ES-I3 (cell line): ENCODE measurements around the gene DCAF6.

Experiments used
- H3K36me3 ChIP-seq: 2 replicates; pipeline ENCODE4 v1.6.1; 2013; ENCODE audit warnings: mild to moderate bottlenecking, low read length, control low read depth, moderate library complexity; ENCODE audit not compliant: insufficient read depth
- H3K4me1 ChIP-seq: 2 replicates; pipeline ENCODE4 v1.6.1; 2013; ENCODE audit warnings: mild to moderate bottlenecking, control low read depth, low read length; ENCODE audit not compliant: insufficient read depth
- H3K9ac ChIP-seq: 2 replicates; pipeline ENCODE4 v1.6.1; 2013; ENCODE audit warnings: low read depth, mild to moderate bottlenecking, low read length, moderate library complexity
- H3K9me3 ChIP-seq: 2 replicates; pipeline ENCODE4 v1.6.1; 2013; ENCODE audit warnings: mild to moderate bottlenecking, low read length, moderate library complexity; ENCODE audit not compliant: control insufficient read depth, insufficient read depth

The DCAF6 gene

DNA sequence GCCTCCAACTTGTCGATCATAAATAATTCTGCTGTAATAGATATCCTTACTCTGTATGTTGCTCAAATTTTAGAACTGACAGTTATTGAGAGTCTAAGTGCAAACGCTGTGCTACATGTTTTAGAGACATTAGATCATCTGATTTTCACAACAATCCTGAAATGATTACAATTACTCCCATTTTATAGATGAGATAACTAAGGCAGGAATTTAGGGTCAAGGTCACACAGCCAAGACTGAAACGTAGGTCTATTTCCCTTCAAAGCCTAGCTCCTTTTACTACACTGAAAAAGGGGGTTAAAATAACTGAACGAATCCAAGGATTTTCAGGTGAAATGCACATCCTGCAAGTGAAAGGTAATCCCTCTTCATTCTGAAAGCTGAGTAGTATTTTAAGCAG is 2.7 kb upstream of the DCAF6 start:
- Histone ChIP-seq H3K9ac (no peak overlapping the region), H3K9me3 (no peaks in the 10 kb centered on the region), H3K4me1 (no peaks in the 10 kb centered on the region; the same call in 1 of the 2 replicates), H3K36me3 (no peaks in the 10 kb centered on the region)

DNA sequence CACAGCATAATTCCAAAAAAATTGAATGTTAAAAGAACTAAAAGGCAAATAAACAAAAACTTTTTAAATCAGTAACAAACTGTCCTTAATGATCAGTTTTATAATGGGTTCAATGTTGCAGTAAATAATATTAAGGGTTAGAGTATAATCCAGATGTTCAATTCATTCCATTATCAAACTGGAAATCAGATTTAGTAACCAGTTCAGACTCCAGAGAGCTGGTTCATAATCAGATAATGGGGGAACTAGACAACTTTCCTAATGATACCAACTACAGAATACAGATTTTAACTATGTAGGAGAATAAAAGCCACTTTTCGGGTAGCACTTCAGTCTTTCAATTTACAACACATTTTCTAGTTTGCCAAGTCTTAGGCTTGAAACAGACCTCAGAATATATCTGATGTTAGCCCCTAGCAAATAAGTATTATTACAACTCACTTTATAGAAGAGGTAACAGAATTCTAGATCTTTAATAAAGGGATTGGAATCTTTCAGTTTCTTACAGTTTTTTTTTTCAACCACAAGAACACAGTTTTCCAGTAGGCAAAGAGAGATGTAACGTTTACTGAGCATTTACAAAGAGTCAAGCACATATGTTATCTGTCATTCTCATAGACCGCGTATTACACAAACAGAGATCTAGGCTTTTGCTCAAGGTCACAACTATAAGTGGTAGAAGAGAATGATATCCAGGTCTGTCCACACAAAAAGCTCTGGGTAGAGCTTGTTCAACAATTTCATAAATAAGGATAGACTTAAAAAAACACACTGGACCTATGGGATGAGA is 1.9 kb upstream of the DCAF6 start:
- no peaks in the 10 kb centered on the region for H3K36me3 ChIP-seq
- no peaks in the 10 kb centered on the region for H3K9me3 ChIP-seq
- peak overlapping the region; percentile 96; the same call in 1 of the 2 replicates for H3K9ac ChIP-seq
- H3K4me1 ChIP-seq: no peaks in the 10 kb centered on the region; the same call in 1 of the 2 replicates

DNA sequence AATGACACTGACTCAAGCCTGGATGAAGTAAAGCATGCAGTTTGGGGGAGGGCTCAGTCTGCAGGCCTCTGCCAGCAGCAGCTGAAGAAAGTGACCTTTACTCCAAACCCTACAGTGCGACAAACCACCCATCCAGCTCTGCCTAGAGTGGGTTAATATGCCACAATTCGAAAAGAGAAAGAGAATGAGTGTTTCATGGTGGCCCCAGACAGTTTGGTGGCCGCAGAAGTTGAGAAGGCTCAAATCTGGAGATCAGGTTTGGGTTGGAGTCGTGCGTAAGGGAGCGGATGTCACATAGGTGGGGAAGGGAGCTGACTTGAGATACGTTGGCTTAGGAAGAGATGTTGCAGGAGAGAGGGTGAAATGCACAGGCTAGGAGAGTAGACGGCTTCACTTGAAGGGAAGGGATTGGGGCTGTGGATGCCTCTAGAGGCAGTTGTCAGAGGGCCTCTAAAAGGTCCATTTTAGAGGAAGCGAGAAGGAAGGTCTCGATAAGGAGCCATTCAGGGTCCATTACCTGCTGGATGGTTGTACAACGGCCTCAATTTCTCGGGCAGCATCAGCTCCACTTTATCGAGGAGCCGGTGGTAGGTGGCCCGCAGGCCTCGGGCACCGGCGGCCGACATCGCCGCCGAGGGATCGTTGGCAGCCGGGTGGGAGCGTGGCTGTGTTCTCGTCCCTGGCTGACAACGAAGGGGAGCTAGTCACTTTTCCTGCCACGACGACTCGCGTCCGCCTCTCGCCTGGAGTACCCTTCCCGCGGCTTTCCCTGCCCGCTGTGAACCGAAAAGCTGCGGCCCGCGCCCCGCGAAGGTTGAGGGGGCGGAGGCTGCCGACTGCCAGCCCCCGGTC is 1.0 kb upstream of the DCAF6 start:
- peak overlapping the region; percentile 96 for H3K9ac ChIP-seq
- H3K9me3 ChIP-seq: no peaks in the 10 kb centered on the region
- no peaks in the 10 kb centered on the region; the same call in 1 of the 2 replicates for H3K4me1 ChIP-seq
- no peaks in the 10 kb centered on the region for H3K36me3 ChIP-seq

DNA sequence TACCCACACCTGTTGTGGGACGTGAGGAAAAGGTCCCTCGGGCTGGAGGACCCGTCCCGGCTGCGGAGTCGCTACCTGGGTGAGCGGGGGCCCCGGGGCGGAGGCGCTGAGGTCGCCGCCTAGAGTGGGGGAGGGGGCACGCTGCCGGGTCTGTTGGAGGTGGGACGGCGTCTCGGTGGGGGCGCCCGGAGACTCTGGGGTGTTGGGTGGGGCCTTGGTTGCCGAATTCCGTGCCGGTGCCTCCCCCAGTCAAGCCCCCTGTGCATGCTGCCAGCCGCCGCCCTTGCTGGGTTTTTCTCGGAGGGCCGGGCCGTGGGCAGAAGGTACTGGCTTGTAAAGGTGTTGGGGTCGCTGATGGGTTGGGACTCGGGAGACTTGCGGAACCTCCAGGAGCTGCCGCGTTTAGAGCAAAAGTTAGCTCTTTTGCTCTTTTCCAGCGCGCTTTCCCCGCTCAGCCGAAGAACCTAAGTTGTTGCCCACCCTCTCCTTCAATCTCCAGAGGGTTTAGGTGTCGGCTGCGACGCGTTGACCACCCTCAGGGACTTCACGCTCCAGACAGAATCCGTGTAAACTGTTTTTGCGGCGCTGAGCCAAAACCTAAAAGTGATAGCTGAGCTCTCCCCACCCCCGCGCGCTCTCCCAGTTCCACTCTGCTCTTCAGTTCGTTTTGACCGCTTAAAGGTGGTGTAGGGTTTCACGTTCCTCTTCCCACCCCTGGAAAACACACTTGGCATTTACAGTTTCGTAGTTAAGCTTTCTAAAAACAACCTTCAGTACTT is 636 bp downstream of the DCAF6 start, which contains the start of gene MPC2:
TSS of gene MPC2 (minus strand) at position 143 of the 779 bp plus-strand sequence. CDS start 1,231 bp downstream, outside the sequence.
- H3K9me3 ChIP-seq: no peaks in the 10 kb centered on the region
- H3K36me3 ChIP-seq: no peaks in the 10 kb centered on the region
- peak within 1 kb of the TSS; percentile 96 for H3K9ac ChIP-seq

DNA sequence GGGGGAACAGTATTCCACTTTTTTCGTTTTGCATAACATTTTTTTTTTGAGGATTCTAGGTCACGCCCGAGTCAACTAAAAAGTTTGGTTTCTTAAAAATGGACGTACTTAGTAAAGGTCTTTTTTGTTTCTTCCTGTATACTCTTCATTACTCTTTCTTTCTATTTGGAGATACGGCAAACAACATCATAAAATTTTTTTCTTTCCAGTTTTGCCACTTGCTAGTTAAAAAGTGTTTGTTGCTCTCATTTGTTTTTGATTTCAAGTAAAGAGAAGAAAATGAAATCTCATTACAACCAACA is 1.2 kb downstream of the DCAF6 start:
- Histone ChIP-seq H3K9me3 (no peaks in the 10 kb centered on the region), H3K36me3 (no peaks in the 10 kb centered on the region), H3K9ac (peak overlapping the region; percentile 96), H3K4me1 (no peaks in the 10 kb centered on the region; the same call in 1 of the 2 replicates)

More for the DNA sequence above, 636 bp downstream of the DCAF6 start, which contains the start of gene MPC2:
- no peaks in the 10 kb centered on the region; the same call in 1 of the 2 replicates for H3K4me1 ChIP-seq

DNA sequence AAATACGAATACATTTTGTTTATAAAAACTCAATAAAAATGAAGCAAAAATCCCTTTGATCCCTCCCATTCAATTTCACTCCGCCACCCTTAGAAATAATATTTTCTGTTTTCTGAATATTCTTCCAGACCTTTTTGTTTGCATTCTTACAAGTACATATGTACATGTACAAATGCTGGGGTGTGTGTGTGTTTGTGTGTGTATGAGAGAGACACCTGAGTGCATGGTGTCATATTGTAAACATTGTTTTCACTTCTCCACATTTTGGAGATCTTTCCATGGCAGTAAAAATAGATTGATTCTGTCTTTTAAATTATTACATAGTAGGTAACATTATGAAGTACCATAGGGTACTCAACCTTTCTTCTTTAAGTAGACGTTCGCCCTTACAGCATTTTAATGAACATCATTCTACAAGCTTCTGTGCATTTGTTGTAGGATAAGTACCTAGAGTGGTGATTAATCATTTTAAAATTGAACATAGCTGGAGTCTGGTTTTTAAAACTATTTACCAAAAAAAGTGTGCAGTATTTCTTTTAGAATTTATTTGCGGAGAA is 1.7 kb downstream of the DCAF6 start:
- Histone ChIP-seq H3K4me1 (no peaks in the 10 kb centered on the region; the same call in 1 of the 2 replicates), H3K9ac (peak overlapping the region; percentile 96), H3K9me3 (no peaks in the 10 kb centered on the region), H3K36me3 (no peaks in the 10 kb centered on the region)

DNA sequence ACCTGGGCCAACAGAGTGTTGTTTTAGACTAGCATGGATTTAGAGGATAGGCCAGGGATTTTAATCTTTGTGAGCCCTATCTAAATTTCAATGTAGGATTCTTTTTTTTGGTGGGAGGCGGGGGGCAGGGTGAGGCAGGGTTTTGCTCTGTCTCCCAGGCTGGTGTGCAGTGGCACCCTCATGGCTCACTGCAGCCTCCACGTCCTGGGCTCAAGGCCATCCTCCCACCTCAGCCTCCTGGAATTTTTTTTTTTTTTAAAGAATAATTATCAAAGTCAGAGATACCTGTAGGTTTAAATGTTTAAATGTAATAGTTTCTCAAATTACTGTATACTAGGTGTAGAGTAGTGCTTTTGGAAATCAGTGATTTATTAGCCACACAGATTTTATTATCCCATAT is 3.8 kb downstream of the DCAF6 start:
- Histone ChIP-seq H3K9ac (no peak overlapping the region), H3K9me3 (no peaks in the 10 kb centered on the region), H3K36me3 (no peaks in the 10 kb centered on the region), H3K4me1 (no peaks in the 10 kb centered on the region; the same call in 1 of the 2 replicates)

DNA sequence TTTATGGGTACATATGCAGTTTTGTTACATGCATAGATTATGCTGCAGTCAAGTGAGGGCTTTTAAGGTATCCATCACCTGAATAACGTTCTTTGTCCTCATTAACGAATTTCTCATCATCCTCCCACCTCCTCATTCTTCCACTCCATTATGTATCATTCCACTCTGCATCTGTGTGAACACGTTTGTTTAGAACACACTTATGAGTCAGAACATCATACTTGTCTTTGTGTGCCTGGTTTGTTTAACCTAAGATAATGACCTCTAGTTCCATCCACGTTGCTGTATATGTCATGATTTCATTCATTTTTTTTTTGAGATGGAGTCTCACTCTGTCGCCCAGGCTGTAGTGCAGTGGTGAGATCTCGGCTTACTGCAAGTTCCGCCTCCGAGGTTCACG is 7.1 kb downstream of the DCAF6 start:
- H3K36me3 ChIP-seq: no peaks in the 10 kb centered on the region
- H3K9me3 ChIP-seq: no peaks in the 10 kb centered on the region
- H3K4me1 ChIP-seq: no peaks in the 10 kb centered on the region; the same call in 1 of the 2 replicates
- H3K9ac ChIP-seq: no peak overlapping the region

DNA sequence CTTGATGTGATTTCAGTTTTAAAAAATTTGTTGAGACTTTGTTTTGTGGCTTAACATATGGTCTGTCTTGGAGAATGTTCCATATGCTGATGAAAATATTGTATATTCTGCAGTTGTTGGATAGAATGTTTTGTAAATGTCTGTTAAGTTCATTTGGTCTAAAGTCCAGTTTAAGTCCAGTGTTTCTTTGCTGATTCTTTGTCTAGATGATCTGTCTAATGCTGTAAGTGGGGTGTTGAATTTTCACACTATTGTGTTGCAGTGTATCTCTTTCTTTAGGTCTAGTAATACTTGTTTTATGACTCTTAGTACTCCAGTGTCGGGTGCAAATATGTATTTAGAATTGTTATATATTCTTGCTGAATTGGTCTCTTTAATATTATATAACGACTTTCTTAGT is 11.2 kb downstream of the DCAF6 start:
- no peaks in the 10 kb centered on the region for H3K9me3 ChIP-seq
- no peaks in the 10 kb centered on the region; the same call in 1 of the 2 replicates for H3K4me1 ChIP-seq
- no peak overlapping the region for H3K9ac ChIP-seq
- H3K36me3 ChIP-seq: no peaks in the 10 kb centered on the region

DNA sequence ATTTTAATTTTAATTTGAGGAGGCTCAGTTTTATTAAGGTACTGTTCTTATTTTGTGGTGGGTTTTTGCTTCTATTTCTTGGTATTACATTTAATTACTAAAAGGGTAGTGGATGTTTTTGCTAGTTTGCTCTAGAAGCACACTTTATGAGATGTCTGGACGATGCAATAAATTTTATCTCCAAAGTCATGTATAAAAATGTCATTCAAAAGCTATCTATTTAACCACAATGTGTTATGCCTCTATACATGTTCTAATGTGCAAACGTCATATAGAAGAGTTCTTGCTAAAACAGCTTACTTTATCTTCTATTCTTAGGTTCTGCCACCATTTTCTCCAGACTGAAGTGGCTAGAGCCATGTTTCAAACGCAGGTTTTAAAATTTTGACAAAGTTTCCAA is 13.3 kb downstream of the DCAF6 start:
- H3K9me3 ChIP-seq: no peaks in the 10 kb centered on the region
- H3K4me1 ChIP-seq: no peaks in the 10 kb centered on the region; the same call in 1 of the 2 replicates
- H3K9ac ChIP-seq: no peak overlapping the region
- H3K36me3 ChIP-seq: no peaks in the 10 kb centered on the region

DNA sequence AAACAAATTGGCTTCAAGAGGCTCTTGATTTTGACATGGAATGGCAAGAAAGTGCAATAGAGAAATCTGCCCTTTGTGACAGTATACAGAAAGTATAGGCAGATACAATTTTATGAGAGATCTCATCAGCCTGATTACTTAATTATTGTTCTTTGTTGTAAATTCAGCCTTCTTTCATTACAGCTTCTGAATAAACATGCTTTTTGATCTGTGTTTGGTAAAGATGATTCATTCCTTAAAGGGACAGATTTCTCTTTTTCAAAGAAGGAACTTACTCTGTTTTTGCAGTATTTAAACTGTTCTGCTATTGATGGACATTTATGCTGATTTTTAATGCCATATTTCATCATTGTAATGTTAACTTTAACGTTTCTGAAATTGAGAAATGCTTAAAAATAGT is 14.1 kb downstream of the DCAF6 start:
- Histone ChIP-seq H3K9me3 (no peaks in the 10 kb centered on the region), H3K36me3 (0 out of 2 replicates have a peak, but pooled peaks cover 3% of the 10 kb centered on the region), H3K9ac (no peak overlapping the region), H3K4me1 (no peaks in the 10 kb centered on the region; the same call in 1 of the 2 replicates)

DNA sequence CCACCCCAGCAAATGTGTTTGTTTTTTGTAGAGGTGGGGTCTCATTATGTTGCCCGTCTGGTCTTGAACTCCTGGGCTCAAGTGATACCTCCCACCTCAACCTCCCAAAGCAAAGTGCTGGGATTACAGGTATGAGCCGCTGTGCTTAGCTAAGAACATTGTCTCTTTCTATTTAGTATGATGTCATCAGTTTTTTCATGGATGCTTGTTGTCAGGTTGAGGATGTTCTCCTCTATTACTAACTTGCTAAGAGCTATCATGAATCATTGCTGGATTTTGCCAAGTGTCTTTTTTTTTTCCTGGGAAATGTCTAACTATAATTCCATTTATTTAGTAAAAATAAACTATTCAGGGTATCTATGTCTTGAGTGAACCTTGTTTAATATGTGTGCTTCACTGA is 19.4 kb downstream of the DCAF6 start:
- Histone ChIP-seq H3K36me3 (0 out of 2 replicates have a peak, but pooled peaks cover 3% of the 10 kb centered on the region), H3K9ac (no peak overlapping the region), H3K9me3 (no peaks in the 10 kb centered on the region), H3K4me1 (no peaks in the 10 kb centered on the region)

DNA sequence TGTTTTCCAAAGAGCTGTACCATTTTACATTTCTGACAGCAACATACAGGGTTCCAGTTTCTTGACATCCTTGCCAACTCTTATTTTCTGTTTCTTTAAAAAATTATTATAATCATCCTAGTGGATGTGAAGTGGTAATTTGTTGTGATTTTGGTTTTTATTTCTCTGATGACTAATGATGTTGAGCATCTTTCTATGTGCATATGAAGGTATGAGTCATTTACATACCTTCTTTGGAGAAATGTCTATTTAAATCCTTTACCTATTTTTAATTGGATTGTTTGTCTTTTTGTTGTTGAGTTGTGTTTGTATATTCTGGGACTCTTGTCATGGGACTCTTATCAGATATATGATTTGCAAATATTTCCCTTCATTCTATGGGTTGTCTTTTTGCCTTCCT is 21.2 kb downstream of the DCAF6 start:
- Histone ChIP-seq H3K4me1 (no peaks in the 10 kb centered on the region), H3K9ac (no peak overlapping the region), H3K9me3 (no peaks in the 10 kb centered on the region), H3K36me3 (0 out of 2 replicates have a peak, but pooled peaks cover 3% of the 10 kb centered on the region)

DNA sequence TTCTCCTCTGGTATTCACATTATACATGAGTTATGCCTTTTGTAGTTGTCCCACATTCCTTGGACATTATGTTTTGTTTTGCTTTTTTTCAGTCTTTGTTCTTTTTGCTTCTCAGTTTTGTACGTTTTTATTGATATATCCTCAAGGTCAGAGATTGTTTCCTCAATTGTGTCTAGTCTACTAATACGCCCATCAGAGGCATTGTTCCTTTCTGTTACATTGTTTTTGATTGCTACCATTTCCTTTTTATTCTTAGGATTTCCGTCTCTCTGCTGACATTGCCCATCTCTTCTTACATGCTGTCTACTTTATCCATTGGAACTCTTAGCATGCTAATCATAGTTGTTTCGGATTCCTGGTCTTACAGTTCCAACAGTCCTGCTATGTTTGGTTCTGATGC is 28.2 kb downstream of the DCAF6 start:
- H3K9ac ChIP-seq: no peak overlapping the region
- H3K9me3 ChIP-seq: no peaks in the 10 kb centered on the region
- H3K4me1 ChIP-seq: no peaks in the 10 kb centered on the region
- H3K36me3 ChIP-seq: no peaks in the 10 kb centered on the region
